Gastroesophageal sphincter (tissue), 3 donors: Measurements from ENCODE around the gene METTL2B.
"Not testable (repeated sequence)": the region's sequence is repeated elsewhere in the genome, so short reads cannot be mapped to it uniquely, and the experiment has no call there.

Experiments
- CTCF ChIP-seq, 4 experiments: fragments of 200-600 bp in 2 of 4; fragments of 450-650 bp in 2 of 4; sonication (generic) in 1 of 4; IDR thresholded peaks; one replicate each; pipeline ENCODE4 v1.5.1; 2017 to 2019; ENCODE audit warnings: antibody characterized with exemption in 4 of 4, mild to moderate bottlenecking in 2 of 4, moderate library complexity in 2 of 4
- EP300 ChIP-seq: sonication (generic); formaldehyde crosslinking; IDR thresholded peaks from one replicate; pipeline ENCODE4 v1.6.1; 2017; ENCODE audit warnings: antibody characterized with exemption, mild to moderate bottlenecking
- POLR2A ChIP-seq, 2 donors: fragments of 450-650 bp; IDR thresholded peaks; one replicate each; pipeline ENCODE4 v1.6.1; 2017; ENCODE audit warnings: antibody characterized with exemption in 2 of 2, mild to moderate bottlenecking in 2 of 2, moderate library complexity in 1 of 2

- not testable (repeated sequence) for TF ChIP-seq CTCF (IDR thresholded peaks at IDR 0.05); EP300; POLR2A (IDR thresholded peaks at IDR 0.05)
Measured at GRCh38 chr7:128479082-128479481, 2.5 kb downstream of the METTL2B start.
